Fibroblast of mammary gland (primary cell): ENCODE measurements around the gene STK38L.

Experiments
- DNase-seq: peaks from one replicate; pipeline ENCODE4 v3.0.0-alpha.2; 2010; ENCODE audit warnings: low read depth
- H3K4me3 ChIP-seq: 2 replicates; pipeline ENCODE4 v1.5.1; 2011; ENCODE audit warnings: low read depth, mild to moderate bottlenecking, low read length, moderate library complexity; ENCODE audit not compliant: control insufficient read depth
- TF ChIP-seq, protein P1 (sequence below): conservative IDR thresholded peaks from 2 replicates; pipeline ENCODE4 v1.5.1; 2011; ENCODE audit warnings: low read depth, low read length, inconsistent platforms; ENCODE audit not compliant: control insufficient read depth, insufficient read depth

Gene STK38L

DNA sequence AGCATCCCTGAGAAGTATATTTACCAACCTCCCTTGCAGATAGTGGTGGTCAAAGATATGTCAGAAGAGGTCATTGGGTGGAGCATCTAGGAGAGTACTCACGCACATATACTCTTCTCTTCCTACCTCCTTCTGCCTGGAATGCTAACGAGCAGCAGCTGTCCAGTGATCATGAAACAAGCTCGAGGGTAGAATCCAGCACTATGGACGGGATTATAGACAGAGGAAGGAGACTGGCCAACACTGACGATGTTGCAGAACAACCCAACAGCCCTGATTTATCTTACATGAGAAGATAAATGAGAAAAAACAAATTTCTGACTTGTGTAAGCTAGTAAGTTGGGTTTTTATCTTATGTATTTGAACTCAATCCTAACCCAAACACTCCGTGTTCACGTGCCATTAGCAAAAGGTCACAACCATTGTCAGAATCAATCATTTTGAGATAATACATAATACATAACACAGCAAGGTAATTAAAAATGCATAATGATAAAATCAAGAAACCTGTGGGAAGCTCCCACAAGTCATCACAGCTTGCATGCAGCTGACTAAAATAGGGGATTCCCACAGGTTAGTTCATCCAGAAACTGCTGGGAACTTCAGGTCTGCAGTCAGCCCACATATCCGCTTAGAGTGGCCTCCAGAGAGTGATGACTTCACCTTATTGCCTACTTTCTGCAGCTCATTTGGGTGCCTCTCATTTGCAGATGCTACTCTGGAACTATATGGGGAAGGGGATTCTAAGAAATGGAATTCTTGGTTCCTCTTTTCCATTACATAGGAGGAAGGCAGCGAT is 36.3 kb upstream of the STK38L start:
- peak; percentile 42 for DNase-seq
- TF ChIP-seq, protein P1, sequence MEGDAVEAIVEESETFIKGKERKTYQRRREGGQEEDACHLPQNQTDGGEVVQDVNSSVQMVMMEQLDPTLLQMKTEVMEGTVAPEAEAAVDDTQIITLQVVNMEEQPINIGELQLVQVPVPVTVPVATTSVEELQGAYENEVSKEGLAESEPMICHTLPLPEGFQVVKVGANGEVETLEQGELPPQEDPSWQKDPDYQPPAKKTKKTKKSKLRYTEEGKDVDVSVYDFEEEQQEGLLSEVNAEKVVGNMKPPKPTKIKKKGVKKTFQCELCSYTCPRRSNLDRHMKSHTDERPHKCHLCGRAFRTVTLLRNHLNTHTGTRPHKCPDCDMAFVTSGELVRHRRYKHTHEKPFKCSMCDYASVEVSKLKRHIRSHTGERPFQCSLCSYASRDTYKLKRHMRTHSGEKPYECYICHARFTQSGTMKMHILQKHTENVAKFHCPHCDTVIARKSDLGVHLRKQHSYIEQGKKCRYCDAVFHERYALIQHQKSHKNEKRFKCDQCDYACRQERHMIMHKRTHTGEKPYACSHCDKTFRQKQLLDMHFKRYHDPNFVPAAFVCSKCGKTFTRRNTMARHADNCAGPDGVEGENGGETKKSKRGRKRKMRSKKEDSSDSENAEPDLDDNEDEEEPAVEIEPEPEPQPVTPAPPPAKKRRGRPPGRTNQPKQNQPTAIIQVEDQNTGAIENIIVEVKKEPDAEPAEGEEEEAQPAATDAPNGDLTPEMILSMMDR = no peak
- no peak overlapping the region for H3K4me3 ChIP-seq

DNA sequence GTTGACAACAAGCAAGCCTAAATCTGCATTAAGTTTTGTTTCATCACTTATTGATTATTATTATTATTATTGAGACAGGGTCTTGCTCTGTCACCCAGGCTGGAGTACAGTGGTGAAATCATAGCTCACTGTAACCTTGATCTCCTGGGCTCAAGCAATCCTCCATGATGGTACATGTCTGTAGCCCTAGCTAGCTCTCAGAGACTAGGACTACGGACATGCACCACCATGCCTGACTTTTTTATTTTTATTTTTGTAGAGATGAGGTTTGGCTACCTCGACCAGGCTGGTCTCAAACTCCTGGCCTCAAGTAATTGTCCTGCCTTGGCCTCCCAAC is 35.7 kb upstream of the STK38L start:
- no peak for DNase-seq
- TF ChIP-seq, protein P1 = no peak

DNA sequence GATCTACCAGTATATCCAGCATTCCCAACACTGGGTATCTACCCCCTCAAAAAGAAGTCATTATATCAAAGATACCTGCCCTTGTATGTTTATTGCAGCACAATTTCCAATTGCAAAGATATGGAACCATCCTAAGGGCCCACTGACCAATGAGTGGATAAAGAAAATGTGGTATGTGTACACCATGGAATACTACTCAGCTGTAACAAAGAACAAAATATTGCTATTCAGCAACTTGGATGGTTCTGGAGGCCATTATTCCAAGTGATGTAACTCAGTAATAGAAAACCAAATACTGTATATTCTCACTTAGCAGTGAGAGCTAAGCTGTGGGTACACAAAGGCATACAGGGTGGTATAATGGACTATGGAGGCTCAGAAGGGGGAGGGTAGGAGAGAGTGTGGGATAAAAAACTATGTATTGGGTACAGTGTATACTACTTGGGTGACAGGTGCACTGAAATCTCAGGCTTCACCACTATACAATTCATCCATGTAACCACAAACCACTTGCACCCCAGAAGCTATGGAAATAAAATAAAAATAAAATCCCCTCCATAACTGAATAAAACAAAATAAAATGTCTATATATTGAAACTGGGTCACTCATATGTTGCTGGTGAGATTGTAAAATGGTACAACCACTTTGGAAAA is 34.7 kb upstream of the STK38L start:
- TF ChIP-seq, protein P1 = no peak
- no peak for DNase-seq
- H3K4me3 ChIP-seq = no peak overlapping the region

More for the DNA sequence above, 35.7 kb upstream of the STK38L start:
- H3K4me3 ChIP-seq = no peak overlapping the region

DNA sequence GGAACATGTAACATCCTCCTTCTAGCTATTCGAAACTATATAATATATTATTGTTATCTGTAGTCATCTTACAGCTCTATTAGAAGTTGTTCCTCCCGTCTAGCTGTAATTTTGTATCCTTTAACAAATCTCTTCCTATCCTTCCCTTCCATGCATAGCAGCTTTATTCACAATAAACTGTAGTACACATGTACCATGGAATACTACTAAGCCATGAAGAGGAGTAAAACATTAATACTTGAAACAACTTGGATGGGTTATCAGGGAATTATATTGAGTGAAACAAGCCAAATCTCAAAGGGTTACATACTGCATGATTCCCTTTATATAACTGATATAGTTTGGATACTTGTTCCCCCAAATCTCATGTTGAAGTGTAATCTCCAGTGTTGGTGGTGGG is 33.9 kb upstream of the STK38L start:
- DNase-seq = no peak
- TF ChIP-seq, protein P1 = no peak
- H3K4me3 ChIP-seq = no peak overlapping the region

DNA sequence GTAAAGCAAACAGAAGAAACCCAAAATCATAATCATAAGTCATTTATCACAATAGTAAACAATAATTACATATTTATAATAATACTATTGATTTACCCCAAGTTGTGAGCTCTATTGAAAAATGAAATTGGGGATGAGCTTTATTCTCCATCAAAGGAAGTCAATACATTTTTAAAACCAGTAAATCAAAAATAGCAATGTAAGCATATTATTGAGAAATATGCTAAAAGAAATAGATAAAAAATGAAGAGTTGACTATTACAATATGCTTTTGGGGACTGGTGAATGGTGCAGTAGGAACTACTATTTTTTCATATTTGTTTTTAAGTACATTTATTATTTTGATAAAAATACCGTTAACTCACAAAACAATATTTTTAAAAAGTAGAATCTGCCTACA is 31.2 kb upstream of the STK38L start:
- TF ChIP-seq, protein P1 = no peak
- no peak for DNase-seq
- no peak overlapping the region for H3K4me3 ChIP-seq

DNA sequence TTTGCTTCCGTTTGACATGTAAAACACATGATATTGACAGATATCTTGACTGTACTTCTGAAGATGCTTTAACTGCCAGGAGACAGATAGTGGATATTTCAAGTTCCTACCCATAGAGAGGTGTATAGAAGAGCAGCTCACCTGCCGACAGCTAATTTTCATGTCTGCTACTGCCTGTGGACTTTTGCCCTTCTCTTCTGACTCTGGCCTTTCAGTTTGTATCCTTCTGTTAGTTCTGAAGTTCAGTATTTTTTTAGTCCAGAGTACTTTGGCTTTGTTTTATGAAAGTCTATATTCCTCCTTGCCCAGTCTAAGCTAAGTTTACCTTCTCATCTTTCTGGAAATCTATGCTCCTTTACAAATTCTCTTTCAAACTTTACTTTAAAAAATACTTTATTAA is 30.8 kb upstream of the STK38L start:
- DNase-seq = no peak
- H3K4me3 ChIP-seq = no peak overlapping the region
- TF ChIP-seq, protein P1 = no peak
